ENCODE measurements around the gene NAA80.
A peak's percentile ranks its signal among the peaks of the same experiment; 100 is the strongest.
"Not testable (repeated sequence)": the region's sequence is repeated elsewhere in the genome, so short reads cannot be mapped to it uniquely, and the experiment has no call there.

Gene NAA80

GRCh38 chr3:50312041-50312440 is 12.8 kb upstream of the NAA80 start:
- not testable (repeated sequence) for DNase-seq

GRCh38 chr3:50304601-50305000 is 5.4 kb upstream of the NAA80 start:
- no peak for DNase-seq

- no peak for DNase-seq
Observed at GRCh38 chr3:50303013-50303815, 4.0 kb upstream of the NAA80 start, which contains the start of gene HYAL1. TSS of gene HYAL1 (minus strand) at chr3:50303574. CDS start at chr3:50302956, 618 bp downstream.

- no peak for DNase-seq
Observed at GRCh38 chr3:50302095-50303012, 3.1 kb upstream of the NAA80 start.

- DNase-seq, result no peak
Observed at GRCh38 chr3:50300681-50301254, 1.6 kb upstream of the NAA80 start.

GRCh38 chr3:50299929-50300680 is 900 bp upstream of the NAA80 start:
- no peak for DNase-seq

GRCh38 chr3:50299638-50299928 is 378 bp upstream of the NAA80 start:
- DNase-seq, result no peak

GRCh38 chr3:50297896-50298725 is 1.1 kb downstream of the NAA80 start:
- no peak for DNase-seq

GRCh38 chr3:50297384-50297775 is 1.8 kb downstream of the NAA80 start:
- DNase-seq, result no peak

- no peak for DNase-seq
Observed at GRCh38 chr3:50296721-50297383, 2.4 kb downstream of the NAA80 start.

- no peak for DNase-seq
Observed at GRCh38 chr3:50295553-50296431, 3.4 kb downstream of the NAA80 start.

GRCh38 chr3:50294492-50295403 is 4.5 kb downstream of the NAA80 start:
- no peak for DNase-seq

- no peak for DNase-seq
Observed at GRCh38 chr3:50294089-50294488, 5.1 kb downstream of the NAA80 start.

- no peak for DNase-seq
Observed at GRCh38 chr3:50293079-50293801, 6.0 kb downstream of the NAA80 start.

GRCh38 chr3:50292159-50293078 is 6.8 kb downstream of the NAA80 start, which contains the start of gene IFRD2:
TSS of gene IFRD2 (minus strand) at chr3:50292429. CDS start at chr3:50292274, 155 bp downstream.
- peak; percentile 86 for DNase-seq

- DNase-seq, result no peak
Observed at GRCh38 chr3:50290161-50290641, 9.0 kb downstream of the NAA80 start.

GRCh38 chr3:50289130-50289529 is 10.1 kb downstream of the NAA80 start:
- no peak for DNase-seq

Measured in NCI-H2029 (cell line).